A673 (cell line): Measurements from ENCODE around the gene BAAT.

Experiments used
- CTCF ChIP-seq: fragments of 300-800, 200-600 bp; sonication (generic); conservative IDR thresholded peaks from 2 replicates; pipeline ENCODE4 v1.5.1; 2017; ENCODE audit warnings: low read depth, mild to moderate bottlenecking, antibody characterized with exemption, low read length, moderate library complexity, mixed read lengths
- EZH2 ChIP-seq: fragments of 200-600 bp; sonication (generic); IDR thresholded peaks from 2 replicates; pipeline ENCODE4 v1.6.1; 2017; ENCODE audit warnings: borderline replicate concordance, low read depth, mild to moderate bottlenecking, mixed read lengths, antibody characterized with exemption, low read length; ENCODE audit not compliant: poor library complexity, severe bottlenecking

GRCh38 chr9:101333490-101333889 lies 51.3 kb downstream of the BAAT start:
- TF ChIP-seq CTCF (no peak), EZH2 (no peak)
